Measurements from ENCODE around the gene CCSER1.

The CCSER1 gene

GRCh38 chr4:90544532-90545045, 417.4 kb downstream of the CCSER1 start:
- DNase-seq (ENCODE audit: low read depth, low spot score): no peak

GRCh38 chr4:90545380-90545779, 418.2 kb downstream of the CCSER1 start:
- DNase-seq (ENCODE audit: low read depth, low spot score): no peak

DNA sequence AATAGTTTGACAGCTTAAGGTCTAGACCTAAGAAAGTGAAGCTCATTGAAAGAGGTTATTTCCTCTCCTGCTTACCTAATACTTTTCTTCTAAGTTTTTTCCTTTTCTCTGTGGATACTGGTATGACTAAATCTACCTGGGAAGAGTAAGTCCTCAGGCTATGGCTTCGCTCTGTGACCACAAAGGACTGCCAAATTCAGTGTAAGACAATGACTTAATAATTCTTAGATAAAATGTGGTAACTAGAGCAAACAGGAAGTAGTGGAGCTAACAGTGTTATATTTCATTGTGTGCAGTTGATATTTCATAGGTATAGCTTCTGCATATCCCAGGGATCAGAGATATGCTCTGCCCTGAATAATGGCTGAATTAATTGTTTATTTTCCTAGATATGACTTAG, 418.9 kb downstream of the CCSER1 start:
- no peak for DNase-seq (ENCODE audit: low read depth, low spot score)

- DNase-seq (ENCODE audit: low read depth, low spot score): no peak
Observed at GRCh38 chr4:90570615-90571014, 443.4 kb downstream of the CCSER1 start.

DNA sequence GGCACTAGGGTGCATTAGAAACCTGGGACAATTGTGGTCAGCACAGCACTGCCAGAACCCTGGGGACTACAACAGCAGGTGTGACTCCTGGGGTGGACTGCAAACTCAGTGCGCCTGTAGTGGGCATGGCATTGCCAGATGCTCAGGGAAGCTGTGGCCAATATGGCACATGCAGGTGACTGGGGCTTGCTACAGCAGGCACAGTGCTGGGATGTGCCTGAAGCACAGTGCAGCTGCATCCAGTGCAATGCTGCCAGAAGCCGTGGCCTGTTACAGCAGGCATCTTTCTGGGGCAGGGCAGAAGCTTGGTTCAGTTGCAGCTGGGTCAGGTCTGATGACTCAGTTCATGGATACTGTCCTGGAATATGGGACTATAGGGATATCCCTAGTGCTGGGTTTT, 445.8 kb downstream of the CCSER1 start:
- DNase-seq (ENCODE audit: low read depth, low spot score): no peak

DNA sequence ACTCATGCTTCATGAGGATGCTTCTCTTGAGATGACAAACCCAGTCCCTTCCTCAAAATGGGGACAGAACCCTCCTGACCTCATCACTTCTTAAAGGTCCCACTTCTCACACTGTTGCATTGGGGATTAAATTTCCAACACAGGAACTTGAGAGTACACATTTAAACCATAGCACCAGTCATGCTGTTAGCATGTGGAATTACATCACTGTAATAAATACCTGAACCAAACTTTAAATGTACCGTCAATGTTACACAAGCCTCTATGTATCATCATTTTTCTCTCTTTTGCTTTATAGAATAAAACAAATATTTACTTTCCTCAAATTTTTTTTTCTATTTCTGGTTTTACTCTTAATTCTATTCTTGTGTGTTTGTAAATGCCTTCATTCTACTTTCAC, 448.2 kb downstream of the CCSER1 start:
- DNase-seq (ENCODE audit: low read depth, low spot score): no peak

DNA sequence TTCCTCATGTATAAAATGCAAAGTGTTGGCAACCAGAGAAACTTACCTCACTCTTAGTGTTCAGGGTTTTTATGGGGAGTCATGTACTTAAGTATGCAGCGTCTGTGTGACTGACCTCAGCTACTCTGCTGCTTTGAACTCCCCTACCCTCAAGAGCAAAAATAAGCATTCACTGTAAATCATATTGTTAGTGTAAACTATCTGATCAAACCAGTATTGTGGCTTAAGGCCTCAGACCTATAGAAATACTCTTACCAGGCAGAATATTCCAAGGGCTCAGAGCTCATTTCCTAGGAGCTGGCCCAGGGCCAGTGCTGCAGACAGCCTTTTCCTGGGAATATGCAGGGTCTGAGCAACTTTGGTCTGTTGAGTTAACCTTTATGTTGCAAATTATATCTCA, 453.1 kb downstream of the CCSER1 start:
- DNase-seq (ENCODE audit: low read depth, low spot score): no peak

DNA sequence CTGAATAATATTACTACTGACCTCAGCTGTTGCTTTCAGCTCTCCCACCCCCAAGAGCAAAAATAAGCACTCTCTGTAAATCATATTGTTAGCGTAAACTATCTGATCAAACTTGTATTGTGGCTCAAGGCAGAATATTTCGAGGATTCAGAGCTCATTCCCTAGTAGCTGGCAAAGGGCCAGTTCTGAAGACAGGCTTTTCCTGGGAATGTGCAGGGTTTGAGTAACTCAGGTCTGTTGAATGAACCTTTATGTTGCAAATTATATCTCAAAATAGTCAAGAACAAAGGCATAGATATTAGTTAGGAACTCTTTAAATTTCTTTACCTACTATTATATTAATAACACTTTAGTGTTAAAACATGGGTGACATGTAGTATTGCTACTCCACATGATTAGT, 454.9 kb downstream of the CCSER1 start:
- peak; percentile 2 for DNase-seq (ENCODE audit: low read depth, low spot score)

DNA sequence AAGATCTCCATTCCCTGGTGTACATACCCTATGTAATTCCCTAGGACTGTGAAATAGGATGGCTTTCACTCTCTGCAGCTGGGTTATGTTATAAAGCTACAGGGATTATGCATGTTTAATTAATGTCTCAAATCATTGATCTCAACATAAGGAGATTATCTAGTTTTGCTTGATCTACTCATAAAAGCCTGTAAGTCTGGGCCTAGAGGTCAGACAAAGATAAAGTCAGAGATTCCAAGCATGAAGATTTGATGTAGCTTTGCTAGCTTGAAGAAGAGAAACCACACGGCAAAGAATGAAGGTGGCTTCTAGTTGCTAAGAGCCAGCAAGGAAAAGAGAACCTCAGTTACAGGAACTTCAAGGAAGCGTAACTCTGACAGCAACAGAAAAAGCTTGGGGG, 456.9 kb downstream of the CCSER1 start:
- no peak for DNase-seq (ENCODE audit: low read depth, low spot score)

GRCh38 chr4:90585961-90586360, 458.8 kb downstream of the CCSER1 start:
- no peak for DNase-seq (ENCODE audit: low read depth, low spot score)

DNA sequence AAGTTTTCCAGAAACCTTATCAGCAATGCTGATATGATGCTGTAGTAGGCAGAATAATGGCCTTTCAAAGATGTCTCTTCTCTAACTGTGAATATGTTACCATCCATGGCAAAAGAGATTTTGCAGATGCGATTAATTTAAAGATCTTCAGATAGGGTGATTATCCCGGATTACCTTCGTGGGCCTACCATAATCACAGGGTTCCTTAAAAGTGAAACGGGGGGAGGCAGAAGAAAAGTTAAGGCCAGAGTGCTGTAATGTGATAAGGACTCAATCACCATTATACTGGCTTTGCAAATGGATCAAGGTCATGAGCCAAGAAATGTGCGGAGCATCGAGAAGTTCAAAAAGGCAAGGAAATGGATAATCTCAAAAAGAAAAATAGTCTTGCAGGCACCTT, 459.6 kb downstream of the CCSER1 start:
- no peak for DNase-seq (ENCODE audit: low read depth, low spot score)

DNA sequence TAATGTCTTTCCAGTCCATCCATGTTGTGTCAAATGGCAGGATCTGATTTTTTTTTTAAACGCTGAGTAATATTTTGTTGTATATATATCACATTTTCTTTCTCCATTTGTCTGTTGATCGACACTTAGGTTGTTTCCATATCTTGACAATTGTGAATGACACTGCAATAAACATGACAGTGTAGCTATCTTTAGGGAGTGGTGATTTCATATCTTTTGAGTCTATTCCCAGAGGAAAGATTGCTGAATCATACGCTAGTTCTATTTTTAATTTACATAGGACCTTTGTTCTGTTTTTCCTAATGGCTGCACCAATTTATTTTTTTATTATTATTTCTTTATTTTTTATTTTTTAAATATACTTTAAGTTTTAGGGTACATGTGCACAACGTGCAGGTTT, 470.7 kb downstream of the CCSER1 start:
- no peak for DNase-seq (ENCODE audit: low read depth, low spot score)

DNA sequence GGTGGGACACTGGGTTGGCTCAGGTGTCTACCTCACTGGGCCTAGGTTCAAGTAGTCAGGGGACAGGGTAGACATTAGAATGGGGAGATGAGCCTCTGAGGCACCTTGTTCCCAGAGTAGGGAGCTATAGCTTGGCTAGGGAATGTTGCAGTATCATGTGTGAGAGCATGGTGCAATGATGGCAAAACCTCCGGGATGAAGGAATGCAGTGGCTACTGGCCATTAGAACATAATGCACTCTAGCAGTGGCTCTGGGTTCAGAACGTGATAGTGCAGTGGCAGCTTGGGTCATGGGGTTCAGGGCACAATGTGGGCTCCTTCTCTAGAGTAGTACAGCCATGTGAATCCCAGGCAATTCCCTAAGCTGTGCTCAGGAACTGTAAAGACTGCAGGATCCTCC, 471.5 kb downstream of the CCSER1 start:
- no peak for DNase-seq (ENCODE audit: low read depth, low spot score)

DNA sequence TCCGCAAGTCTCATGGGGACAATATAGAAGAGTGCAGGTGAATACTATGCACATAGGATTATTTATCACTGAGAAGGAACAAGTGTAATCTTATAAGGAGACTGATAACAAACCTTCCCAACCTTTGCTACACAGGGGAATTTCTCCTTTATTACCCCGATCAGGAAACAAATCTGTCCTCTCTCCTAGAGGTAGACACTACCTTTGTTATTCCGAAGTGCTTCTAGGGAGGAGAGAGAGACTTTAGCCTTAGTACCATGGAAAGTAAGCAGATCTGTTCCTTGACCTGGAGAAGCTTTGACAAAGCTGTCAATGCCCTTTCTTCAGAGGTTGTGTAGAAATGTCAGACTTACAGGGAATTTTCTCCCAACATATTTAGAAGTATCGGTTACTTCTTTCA, 475.5 kb downstream of the CCSER1 start:
- no peak for DNase-seq (ENCODE audit: low read depth, low spot score)

GRCh38 chr4:90603540-90603939, 476.3 kb downstream of the CCSER1 start:
- DNase-seq (ENCODE audit: low read depth, low spot score): no peak

GRCh38 chr4:90606781-90607180, 479.6 kb downstream of the CCSER1 start:
- no peak for DNase-seq (ENCODE audit: low read depth, low spot score)

- no peak for DNase-seq (ENCODE audit: low read depth, low spot score)
Observed at GRCh38 chr4:90614371-90614770, 487.2 kb downstream of the CCSER1 start.

DNA sequence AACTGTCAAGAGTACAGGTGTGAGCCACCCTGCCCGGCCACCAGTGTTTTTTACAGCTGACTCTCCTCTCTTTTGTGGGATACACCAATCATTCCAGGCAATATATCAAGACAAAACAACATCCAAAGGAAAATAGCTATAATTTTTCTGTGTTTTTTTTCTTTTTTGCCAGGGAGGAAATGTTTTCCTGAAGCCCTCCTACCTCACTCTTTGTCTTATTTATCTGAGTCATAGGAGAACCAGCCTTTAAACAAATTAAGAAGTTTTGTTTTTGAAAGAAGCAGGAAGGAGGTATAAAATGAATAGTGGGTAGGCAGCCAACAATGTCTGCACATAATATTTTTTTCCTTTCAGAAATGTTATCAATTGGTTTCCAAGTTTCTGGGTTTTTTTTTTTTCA, 493.9 kb downstream of the CCSER1 start:
- no peak for DNase-seq (ENCODE audit: low read depth, low spot score)

- no peak for DNase-seq (ENCODE audit: low read depth, low spot score)
Observed at GRCh38 chr4:90624781-90625180, 497.6 kb downstream of the CCSER1 start.

DNA sequence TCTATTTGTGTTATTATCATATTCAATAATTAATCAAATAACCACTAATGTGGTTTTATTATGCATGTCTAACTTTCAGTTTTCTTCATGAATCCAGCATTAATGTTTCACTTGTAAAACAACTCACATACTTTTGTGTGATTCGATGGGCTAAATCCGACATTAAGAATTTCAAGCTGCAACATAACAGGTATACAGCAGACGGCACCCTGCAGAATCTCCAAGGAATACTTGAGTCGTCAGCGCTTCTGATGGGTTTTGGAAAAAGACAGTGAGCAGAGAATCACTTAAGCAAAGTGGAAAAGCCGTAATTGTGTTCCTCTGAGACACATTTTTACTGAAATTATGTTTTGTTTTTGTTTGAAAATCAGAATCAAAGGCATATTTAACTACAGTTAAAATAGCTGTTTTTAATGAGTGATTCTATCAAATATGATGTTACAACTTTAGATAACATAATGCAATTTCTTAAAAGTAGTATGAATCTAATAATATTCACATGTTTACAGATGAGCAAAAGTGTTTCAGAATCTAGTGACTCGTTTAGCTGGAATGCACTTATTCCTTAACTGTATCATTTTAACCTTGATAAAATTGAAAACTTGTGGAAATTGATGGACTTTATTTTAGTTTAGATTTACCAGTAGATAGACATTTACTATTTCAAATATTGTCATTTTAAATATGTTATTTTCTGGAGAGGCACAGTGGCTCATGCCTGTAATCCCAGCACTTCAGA, 514.8 kb downstream of the CCSER1 start:
- DNase-seq (ENCODE audit: low read depth, low spot score): no peak

GRCh38 chr4:90643156-90643555, 516.0 kb downstream of the CCSER1 start:
- DNase-seq (ENCODE audit: low read depth, low spot score): no peak

DNA sequence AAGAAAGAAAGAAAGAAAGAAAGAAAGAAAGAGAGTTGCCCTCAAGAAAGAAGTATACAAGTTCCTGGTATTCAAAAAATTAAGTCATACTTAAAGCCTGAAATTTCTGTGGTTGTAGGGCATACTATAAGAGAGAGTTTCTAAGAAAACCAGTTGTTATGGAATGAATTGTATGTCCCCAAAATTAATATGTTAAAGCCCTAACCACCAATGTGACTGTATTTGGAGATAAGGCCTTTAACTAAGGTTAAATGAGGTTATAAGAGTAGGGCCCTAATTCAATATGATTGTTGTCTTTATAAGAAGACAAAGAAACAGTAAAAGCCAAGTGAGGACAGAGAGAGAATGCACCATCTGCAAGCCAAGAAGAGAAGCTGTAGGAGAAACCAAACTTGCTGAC, 521.1 kb downstream of the CCSER1 start:
- no peak for DNase-seq (ENCODE audit: low read depth, low spot score)

DNA sequence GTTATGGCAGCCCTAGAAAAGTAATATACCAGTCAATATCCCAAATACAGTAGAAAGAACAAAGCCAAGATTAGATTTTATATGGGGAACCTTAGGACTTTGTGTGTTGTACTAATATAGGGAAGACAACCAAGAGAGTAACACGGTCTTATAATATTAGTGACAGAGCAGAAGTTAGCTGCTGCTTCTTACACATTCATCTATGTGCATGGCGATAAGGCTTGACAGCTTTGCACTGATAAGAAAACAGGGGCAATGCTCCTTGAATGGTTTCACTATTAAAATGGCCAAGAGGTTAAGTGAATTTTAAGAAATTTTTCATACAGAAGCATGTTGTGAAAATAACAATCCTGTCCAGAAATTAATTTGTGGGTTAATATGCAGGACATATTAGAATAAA, 521.6 kb downstream of the CCSER1 start:
- DNase-seq (ENCODE audit: low read depth, low spot score): no peak

DNA sequence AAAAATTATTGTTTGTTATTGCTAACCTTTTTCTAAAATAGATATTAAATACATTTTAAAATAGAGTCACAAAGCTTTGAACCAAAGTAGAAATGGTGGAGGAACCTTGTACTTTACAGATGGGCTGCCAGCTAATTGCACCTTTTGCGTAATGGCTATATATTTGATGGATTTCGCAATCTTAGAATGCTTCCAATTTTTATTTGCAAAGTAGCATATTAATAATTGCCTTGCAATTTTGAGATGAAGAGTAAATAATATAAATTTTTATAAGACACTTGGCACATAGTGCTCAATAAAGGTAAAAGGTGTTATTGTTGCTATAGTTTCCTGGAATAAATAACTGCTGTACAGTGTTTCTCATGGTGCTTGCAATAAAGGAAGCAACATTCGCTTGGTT, 533.5 kb downstream of the CCSER1 start:
- no peak for DNase-seq (ENCODE audit: low read depth, low spot score)

Data from astrocyte of the hippocampus (primary cell).